ENCODE results near the gene GGT6.

Gene GGT6

GRCh38 chr17:4604111-4604644 is 43.8 kb upstream of the GGT6 start:
- no peak overlapping the region for H3K4me3 ChIP-seq (ENCODE audit: low read depth, low read length, poor library complexity, severe bottlenecking)
- H3K79me2 ChIP-seq (ENCODE audit: insufficient read depth, low read length): no peaks in the 10 kb centered on the region
- H3K4me2 ChIP-seq (ENCODE audit: low read length): no peak overlapping the region
- H3K9me3 ChIP-seq (ENCODE audit: low read length): no peaks in the 10 kb centered on the region
- no peak overlapping the region for H3K27ac ChIP-seq (ENCODE audit: low read depth, low read length, poor library complexity, severe bottlenecking)
- H3K27me3 ChIP-seq (ENCODE audit: insufficient read depth, low read length): peaks cover 6% of the 10 kb centered on the region; the same call in 1 of the 2 replicates
- H3K9me2 ChIP-seq (ENCODE audit: low read depth, low read length): no peaks in the 10 kb centered on the region
- TF ChIP-seq CTCF (IDR thresholded peaks at IDR 0.05; ENCODE audit: low read length) (no peak), EZH2 (IDR thresholded peaks at IDR 0.05; ENCODE audit: borderline replicate concordance, low read length) (no peak)
- no peak overlapping the region for H2AFZ ChIP-seq (ENCODE audit: low read length)
- no peaks in the 10 kb centered on the region for H3K4me1 ChIP-seq (ENCODE audit: insufficient read depth, low read length, severe bottlenecking)
- H4K20me1 ChIP-seq (ENCODE audit: insufficient read depth, low read length): no peaks in the 10 kb centered on the region
- no peaks in the 10 kb centered on the region for H3K36me3 ChIP-seq (ENCODE audit: insufficient read depth, low read length)
- no peaks in the 10 kb centered on the region for H3F3A ChIP-seq (ENCODE audit: insufficient read depth, low read length)
- no peak overlapping the region for H3K9ac ChIP-seq (ENCODE audit: low read length)

GRCh38 chr17:4602041-4602440 is 41.7 kb upstream of the GGT6 start:
- Histone ChIP-seq H3K36me3 (ENCODE audit: insufficient read depth, low read length) (no peaks in the 10 kb centered on the region), H2AFZ (ENCODE audit: low read length) (no peak overlapping the region), H3K4me3 (ENCODE audit: low read depth, low read length, poor library complexity, severe bottlenecking) (no peak overlapping the region), H3K9me3 (ENCODE audit: low read length) (no peaks in the 10 kb centered on the region), H3K9me2 (ENCODE audit: low read depth, low read length) (no peaks in the 10 kb centered on the region), H3K27me3 (ENCODE audit: insufficient read depth, low read length) (peaks cover 6% of the 10 kb centered on the region; the same call in 1 of the 2 replicates), H3F3A (ENCODE audit: insufficient read depth, low read length) (no peaks in the 10 kb centered on the region), H3K4me2 (ENCODE audit: low read length) (no peak overlapping the region), H3K79me2 (ENCODE audit: insufficient read depth, low read length) (no peaks in the 10 kb centered on the region), H4K20me1 (ENCODE audit: insufficient read depth, low read length) (no peaks in the 10 kb centered on the region), H3K9ac (ENCODE audit: low read length) (no peak overlapping the region), H3K4me1 (ENCODE audit: insufficient read depth, low read length, severe bottlenecking) (no peaks in the 10 kb centered on the region), H3K27ac (ENCODE audit: low read depth, low read length, poor library complexity, severe bottlenecking) (no peak overlapping the region)
- TF ChIP-seq EZH2 (IDR thresholded peaks at IDR 0.05; ENCODE audit: borderline replicate concordance, low read length) (no peak), CTCF (IDR thresholded peaks at IDR 0.05; ENCODE audit: low read length) (no peak)

- Histone ChIP-seq H3K36me3 (ENCODE audit: insufficient read depth, low read length) (no peaks in the 10 kb centered on the region), H3K9me3 (ENCODE audit: low read length) (no peaks in the 10 kb centered on the region), H3K27me3 (ENCODE audit: insufficient read depth, low read length) (peaks cover 6% of the 10 kb centered on the region; the same call in 1 of the 2 replicates), H3K4me3 (ENCODE audit: low read depth, low read length, poor library complexity, severe bottlenecking) (no peak overlapping the region), H3K79me2 (ENCODE audit: insufficient read depth, low read length) (no peaks in the 10 kb centered on the region), H3K27ac (ENCODE audit: low read depth, low read length, poor library complexity, severe bottlenecking) (no peak overlapping the region), H3F3A (ENCODE audit: insufficient read depth, low read length) (no peaks in the 10 kb centered on the region), H3K9ac (ENCODE audit: low read length) (no peak overlapping the region), H3K9me2 (ENCODE audit: low read depth, low read length) (no peaks in the 10 kb centered on the region), H4K20me1 (ENCODE audit: insufficient read depth, low read length) (no peaks in the 10 kb centered on the region), H2AFZ (ENCODE audit: low read length) (no peak overlapping the region), H3K4me2 (ENCODE audit: low read length) (no peak overlapping the region), H3K4me1 (ENCODE audit: insufficient read depth, low read length, severe bottlenecking) (no peaks in the 10 kb centered on the region)
- TF ChIP-seq EZH2 (IDR thresholded peaks at IDR 0.05; ENCODE audit: borderline replicate concordance, low read length): no peak
- no peak for TF ChIP-seq CTCF (IDR thresholded peaks at IDR 0.05; ENCODE audit: low read length)
Observed at GRCh38 chr17:4601326-4601725, 40.9 kb upstream of the GGT6 start.

Measured in OCI-LY1 (cell line).